Tracheal epithelial cell (primary cell): ENCODE data around the gene PPFIA3. TPM values are rescaled to one million over a fixed set of nuclear protein-coding genes. Genes with fewer than 3 reads are reported as not detected.

Experiments used
- total RNA-seq: library from RNA; depleted of rRNA; stranded (reverse); fragments of >200 nt; gene quantifications from 2 replicates; pipeline ENCODE4 v1.2.1, GENCODE V29; 2014

PPFIA3 gene
- 0.85 and 2.9 TPM in 2 replicates for total RNA-seq

GRCh38 chr19:49119411-49120324 lies at the start of gene PPFIA3:
TSS of gene PPFIA3 (plus strand) at chr19:49119544. CDS start at chr19:49127874, 8,330 bp downstream.

GRCh38 chr19:49085020-49085867 lies 34.1 kb upstream of the PPFIA3 start, which contains the start of gene SNRNP70:
TSS of gene SNRNP70 (plus strand) at chr19:49085451. CDS start at chr19:49086415, 964 bp downstream.

GRCh38 chr19:49113762-49114629 lies 5.3 kb upstream of the PPFIA3 start, which contains the start of gene LIN7B:
TSS of gene LIN7B (plus strand) at chr19:49114370. CDS start at chr19:49114405, 35 bp downstream.

GRCh38 chr19:49118565-49119410 lies 556 bp upstream of the PPFIA3 start, which contains the start of gene C19orf73:
TSS of gene C19orf73 (minus strand) at chr19:49119143. CDS start at chr19:49119022, 121 bp downstream.

GRCh38 chr19:49155005-49155819 lies 35.9 kb downstream of the PPFIA3 start, which contains the start of gene HRC:
TSS of gene HRC (minus strand) at chr19:49155396. CDS start at chr19:49155237, 159 bp downstream.

GRCh38 chr19:49157445-49158224 lies 38.3 kb downstream of the PPFIA3 start, which contains the start of gene TRPM4:
TSS of gene TRPM4 (plus strand) at chr19:49157792. CDS start at chr19:49157867, 75 bp downstream.

Other genes starting within 250 kb of the PPFIA3 start
- gene PPP1R15A, start 247.1 kb upstream of the PPFIA3 start, total RNA-seq: 59.9 and 106 TPM in 2 replicates
- gene TULP2, start 220.8 kb upstream of the PPFIA3 start, total RNA-seq: 0.21 and 0.24 TPM in 2 replicates
- gene NUCB1, start 219.2 kb upstream of the PPFIA3 start, total RNA-seq: 90.8 and 93.4 TPM in 2 replicates
- 6.4 and 8.4 TPM in 2 replicates for gene DHDH, start 185.8 kb upstream of the PPFIA3 start, total RNA-seq
- 35.0 and 104 TPM in 2 replicates for gene BAX, start 164.7 kb upstream of the PPFIA3 start, total RNA-seq
- gene FTL, start 154.2 kb upstream of the PPFIA3 start, total RNA-seq: 3,392 and 8,392 TPM in 2 replicates
- gene GYS1, start 126.2 kb upstream of the PPFIA3 start, total RNA-seq: 22.8 and 61.9 TPM in 2 replicates
- gene RUVBL2, start 125.7 kb upstream of the PPFIA3 start, total RNA-seq: 159 and 276 TPM in 2 replicates
- gene LHB, start 102.5 kb upstream of the PPFIA3 start, total RNA-seq: 1.9 TPM in 1 of 2 replicates, not detected in the other
- gene CGB3, start 95.2 kb upstream of the PPFIA3 start, total RNA-seq: not detected in 2 replicates
- 1.9 TPM in 1 of 2 replicates, not detected in the other for gene CGB2, start 87.7 kb upstream of the PPFIA3 start, total RNA-seq
- gene CGB1, start 82.6 kb upstream of the PPFIA3 start, total RNA-seq: not detected in 2 replicates
- 0.24 TPM in 1 of 2 replicates, not detected in the other for gene CGB5, start 75.7 kb upstream of the PPFIA3 start, total RNA-seq
- gene CGB8, start 70.4 kb upstream of the PPFIA3 start, total RNA-seq: 0.48 TPM in 1 of 2 replicates, not detected in the other
- 0.85 and 0.96 TPM in 2 replicates for gene CGB7, start 61.8 kb upstream of the PPFIA3 start, total RNA-seq
- gene NTF4, start 54.7 kb upstream of the PPFIA3 start, total RNA-seq: 3.4 and 8.0 TPM in 2 replicates
- gene KCNA7, start 46.8 kb upstream of the PPFIA3 start, total RNA-seq: under 0.01 TPM in 1 of 2 replicates, not detected in the other
- gene SNRNP70, start 34.1 kb upstream of the PPFIA3 start, total RNA-seq: 79.5 and 91.6 TPM in 2 replicates
- 2.6 and 10.1 TPM in 2 replicates for gene LIN7B, start 5.2 kb upstream of the PPFIA3 start, total RNA-seq
- 0.48 and 2.8 TPM in 2 replicates for gene C19orf73, start 401 bp upstream of the PPFIA3 start, total RNA-seq
- gene HRC, start 35.9 kb downstream of the PPFIA3 start, total RNA-seq: not detected in 2 replicates
- gene TRPM4, start 38.2 kb downstream of the PPFIA3 start, total RNA-seq: 17.7 and 21.2 TPM in 2 replicates
- under 0.01 TPM in 1 of 2 replicates, not detected in the other for gene SLC6A16, start 205.6 kb downstream of the PPFIA3 start, total RNA-seq
- 0.21 TPM in 1 of 2 replicates, not detected in the other for gene CD37, start 215.9 kb downstream of the PPFIA3 start, total RNA-seq
- 13.6 and 35.2 TPM in 2 replicates for gene TEAD2, start 242.9 kb downstream of the PPFIA3 start, total RNA-seq
- gene DKKL1, start 244.3 kb downstream of the PPFIA3 start, total RNA-seq: under 0.01 TPM in 1 of 2 replicates, not detected in the other